ENCODE measurements around the gene SECTM1.

Gene SECTM1

DNA sequence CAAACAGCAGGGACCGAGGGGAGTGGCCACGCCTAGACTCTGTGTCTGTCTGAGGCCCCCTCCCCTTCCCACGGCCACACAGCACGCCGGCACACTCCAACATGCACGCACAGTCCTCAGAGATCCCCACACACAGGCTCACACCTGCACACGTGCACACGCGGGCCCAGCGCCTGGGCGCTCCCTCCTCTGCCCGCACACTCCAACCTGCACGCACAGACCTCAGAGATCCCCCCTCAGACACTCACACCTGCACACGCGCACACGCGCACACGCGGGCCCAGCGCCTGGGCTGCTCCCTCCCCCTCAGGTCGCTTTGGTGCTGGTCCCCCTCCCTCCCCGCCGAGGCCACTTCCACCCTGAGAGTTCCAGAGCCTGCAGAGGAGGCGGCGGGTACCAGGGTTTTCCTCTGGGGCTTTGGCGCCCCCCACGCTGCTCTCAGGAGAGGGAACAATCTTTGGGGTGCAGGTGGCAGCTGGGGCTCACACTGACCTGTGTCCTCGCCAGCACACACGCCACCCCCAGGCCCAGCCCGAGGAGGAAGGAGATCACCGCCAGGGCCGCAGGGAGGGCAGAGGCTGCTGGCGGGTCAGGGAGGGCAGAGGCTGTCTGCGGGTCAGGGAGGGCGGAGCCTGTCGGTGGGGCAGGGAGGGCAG, 17.7 kb downstream of the SECTM1 start:
- no peak for DNase-seq (ENCODE audit: low spot score)

DNA sequence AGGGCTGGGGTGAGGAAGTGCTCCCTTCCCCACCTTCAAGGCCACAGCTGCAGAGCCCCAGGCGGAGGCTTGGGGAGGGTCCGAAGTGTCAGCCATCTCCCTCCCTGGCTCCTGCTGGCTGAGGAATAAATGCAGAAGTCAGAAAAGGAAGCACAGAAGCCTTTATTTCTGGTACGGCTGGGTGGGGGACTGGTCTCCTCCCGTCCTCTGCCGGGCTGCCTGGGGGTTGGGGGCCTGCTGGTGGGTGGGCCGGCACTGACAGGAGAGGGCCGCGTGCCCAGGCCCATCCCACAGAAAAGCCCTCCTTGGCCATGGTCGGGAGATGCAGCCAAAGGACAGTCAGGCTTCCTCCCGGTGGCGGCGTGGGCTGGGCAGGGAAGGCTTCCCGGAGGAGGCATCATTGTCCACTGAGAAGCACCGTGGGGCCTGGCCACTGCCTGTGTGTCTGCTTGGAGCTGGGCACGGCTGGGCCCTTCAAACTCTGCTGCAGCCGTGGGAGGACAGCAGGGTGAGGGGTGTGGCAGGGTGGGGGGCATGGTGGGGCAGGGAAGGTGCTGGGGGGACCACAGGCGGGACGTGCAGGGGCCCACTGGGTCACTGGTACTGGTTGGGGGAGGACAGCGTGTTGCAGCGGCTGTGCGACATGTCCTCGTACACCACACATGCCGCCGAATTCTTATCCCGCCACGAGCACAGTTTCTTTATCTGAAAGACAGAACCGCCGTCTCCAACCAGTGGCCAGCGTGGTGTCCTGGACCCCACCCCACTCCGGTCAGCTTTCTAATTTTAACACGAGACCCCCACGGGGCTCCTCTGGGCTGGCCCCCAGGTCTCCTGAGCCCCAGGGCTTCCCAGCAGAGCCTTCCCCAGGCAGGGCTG, 18.6 kb downstream of the SECTM1 start:
- no peak for DNase-seq (ENCODE audit: low spot score)

DNA sequence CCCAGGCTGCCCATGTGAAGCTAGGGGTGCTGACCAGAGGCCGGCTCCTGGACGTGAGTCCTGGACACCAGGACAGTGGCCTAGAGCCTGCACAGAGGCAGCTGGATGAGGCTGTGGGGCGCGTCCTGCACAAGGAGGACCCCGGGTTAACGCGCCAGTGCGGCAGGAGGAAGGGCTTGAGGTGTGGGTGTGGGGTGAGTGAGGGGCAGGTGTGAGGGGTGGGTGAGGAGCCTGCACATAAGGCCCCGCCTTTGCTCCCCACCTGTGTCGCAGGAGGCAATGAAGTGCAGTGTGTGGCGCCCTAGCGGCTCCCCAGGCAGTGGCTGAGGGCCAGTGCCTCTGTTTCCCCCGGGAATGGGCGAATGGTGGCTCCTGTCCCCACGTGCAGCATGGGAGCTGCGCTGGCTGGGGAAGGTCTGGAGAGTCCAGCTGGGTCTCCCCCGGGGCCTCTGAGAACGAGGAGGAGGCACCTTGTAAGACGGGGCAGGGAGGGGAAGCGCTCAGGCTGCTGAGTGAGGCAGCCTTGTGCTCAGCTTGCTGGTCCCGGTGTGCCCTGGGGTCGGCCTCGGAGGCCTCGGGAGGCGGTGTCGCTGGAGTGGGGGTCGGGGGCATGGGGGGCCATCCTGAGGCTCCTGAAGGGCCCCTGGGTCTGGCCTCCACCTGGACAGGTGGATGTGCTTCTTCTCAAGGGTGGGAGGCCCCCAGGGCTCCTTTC, 19.4 kb downstream of the SECTM1 start:
- no peak for DNase-seq (ENCODE audit: low spot score)

DNA sequence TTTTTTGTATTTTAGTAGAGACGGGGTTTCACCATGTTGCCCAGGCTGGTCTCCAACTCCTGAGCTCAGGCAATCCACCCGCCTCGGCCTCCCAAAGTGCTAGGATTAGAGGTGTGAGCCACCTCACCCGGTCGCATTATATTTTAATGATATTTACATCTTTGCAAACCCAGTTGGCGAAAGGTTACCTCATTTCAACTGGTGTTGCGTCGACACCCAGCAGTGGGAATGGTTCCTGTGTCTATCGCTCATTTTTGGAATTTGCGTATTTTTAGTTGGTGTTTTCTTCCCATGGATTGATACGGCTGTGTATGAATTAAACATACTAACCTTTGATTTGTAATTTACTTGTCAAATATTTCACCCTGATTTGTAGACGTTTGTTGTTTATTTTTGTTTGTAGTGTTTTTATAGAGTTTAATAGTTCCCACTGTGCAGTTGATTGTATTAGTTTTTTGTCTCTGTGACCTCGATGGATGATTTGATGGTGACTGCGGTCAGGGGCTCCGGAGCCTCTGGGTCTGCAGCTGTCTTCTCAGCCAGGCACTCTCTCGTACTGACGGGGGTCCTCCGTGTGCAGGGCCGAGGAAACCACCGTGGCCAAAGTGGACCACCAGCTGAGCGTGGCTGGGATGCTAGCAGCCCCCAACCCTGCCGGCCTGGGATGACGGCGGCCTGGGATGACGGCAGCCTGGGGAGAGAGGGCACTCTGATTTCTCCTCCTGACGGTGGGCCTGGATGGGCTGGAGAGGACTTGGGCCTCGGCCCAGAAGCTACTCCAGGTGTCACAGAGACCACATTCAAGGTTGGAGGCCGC, 20.2 kb downstream of the SECTM1 start:
- DNase-seq (ENCODE audit: low spot score), result no peak

DNA sequence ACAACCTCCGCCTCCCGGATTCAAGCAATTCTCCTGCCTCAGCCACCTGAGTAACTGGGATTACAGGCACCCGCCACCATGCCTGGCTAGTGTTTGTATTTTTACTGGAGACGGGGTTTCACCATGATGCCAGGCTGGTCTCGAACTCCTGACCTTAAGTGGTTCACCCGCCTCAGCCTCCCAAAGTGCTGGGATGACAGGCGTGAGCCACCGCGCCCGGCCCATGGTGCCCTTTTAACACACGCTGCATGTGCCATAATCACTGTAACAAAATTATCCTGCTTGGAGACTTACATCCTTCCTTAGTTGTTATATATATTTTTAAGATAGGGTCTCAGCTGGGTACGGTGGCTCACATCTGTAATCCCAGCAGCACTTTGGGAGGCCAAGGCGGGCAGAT, 21.6 kb downstream of the SECTM1 start:
- DNase-seq (ENCODE audit: low spot score), result no peak

DNA sequence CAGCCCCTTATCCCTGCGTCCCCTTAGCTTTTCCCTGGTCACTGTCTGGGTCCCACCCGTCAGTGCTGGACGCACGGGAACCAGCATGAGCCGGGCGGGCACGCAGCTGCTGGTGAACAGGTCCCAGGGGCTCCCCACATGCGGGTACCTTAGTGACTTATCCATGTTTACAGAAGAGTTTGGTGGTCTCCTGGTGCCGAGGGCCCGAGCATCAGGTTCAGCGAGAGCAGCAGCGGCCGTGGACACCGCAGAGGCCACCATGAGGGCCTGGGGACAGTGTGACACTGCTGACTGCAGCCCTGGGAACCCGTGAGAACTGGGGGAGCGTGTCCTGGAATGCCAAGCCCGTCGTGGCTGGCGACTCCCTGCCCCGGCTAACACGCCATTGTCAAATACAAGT, 22.7 kb downstream of the SECTM1 start:
- DNase-seq (ENCODE audit: low spot score), result no peak

DNA sequence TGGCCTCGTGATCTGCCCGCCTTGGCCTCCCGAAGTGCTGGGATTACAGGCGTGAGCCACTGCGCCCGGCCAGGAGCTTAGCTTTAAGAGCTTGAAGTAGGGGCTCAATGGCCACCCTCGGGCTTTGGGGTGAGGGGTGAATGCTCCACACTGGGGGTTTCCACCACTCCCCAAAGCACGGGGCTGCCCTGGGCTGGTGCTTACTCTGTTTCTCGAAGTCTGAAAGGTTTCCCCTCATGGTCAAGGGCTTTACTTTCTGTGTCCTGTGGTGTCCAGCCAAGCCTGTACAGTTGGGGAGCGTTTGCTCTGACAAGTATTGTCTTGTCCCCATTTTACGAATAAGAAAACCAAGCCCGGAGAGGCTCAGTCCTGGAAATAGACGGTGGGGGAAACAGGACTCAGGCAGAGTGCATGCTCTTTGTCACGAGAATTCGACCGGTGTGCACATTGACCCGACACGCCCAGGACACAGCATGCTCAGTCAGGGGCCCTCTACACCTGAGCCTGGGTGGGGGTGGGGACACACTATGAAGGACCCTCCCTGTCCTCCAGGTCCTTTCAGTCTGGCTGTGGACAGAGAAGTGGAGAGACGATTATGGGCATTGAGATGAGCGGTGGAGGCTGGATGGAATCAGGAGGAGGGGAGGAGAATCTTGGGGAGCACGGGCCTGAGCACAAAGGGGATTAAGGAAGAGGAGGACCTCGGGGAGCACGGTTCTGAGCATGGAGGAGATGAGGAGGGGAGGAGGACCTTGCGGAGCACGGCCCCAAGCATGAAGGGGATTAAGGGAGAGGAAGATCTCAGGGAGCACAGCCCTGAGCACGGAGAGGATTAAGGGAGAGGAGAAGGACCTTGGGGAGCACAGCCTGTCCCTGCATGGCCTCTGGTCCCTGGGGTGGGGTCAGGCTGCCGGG, 23.7 kb downstream of the SECTM1 start:
- DNase-seq (ENCODE audit: low spot score), result no peak

DNA sequence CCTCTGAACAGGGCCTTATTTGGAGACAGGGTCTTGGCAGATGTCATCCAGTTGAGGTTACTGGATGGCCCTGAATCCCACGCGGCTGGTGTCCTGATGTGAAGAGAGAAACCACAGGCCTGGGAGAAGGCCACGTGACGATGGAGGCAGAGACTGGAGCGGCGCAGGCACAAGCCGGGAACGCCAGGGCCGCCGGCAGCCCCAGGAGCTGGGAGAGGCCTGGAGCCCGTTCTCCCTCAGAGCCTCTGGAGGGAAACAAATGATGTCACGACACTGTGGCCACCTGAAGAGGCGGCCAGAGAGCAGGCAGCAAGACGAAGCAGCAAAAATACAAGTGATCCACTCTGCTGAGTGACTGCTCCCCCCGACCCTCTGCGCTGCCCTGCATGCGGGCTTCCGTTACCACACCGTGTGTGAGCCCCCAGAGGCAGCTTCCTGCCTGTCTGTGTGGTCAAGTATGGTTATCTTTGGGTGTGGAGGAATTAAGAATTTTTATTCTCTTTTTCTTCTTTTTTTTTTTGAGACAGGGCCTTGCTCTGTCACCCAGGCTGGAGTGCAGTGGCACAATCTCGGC, 27.8 kb downstream of the SECTM1 start:
- DNase-seq (ENCODE audit: low spot score), result no peak

DNA sequence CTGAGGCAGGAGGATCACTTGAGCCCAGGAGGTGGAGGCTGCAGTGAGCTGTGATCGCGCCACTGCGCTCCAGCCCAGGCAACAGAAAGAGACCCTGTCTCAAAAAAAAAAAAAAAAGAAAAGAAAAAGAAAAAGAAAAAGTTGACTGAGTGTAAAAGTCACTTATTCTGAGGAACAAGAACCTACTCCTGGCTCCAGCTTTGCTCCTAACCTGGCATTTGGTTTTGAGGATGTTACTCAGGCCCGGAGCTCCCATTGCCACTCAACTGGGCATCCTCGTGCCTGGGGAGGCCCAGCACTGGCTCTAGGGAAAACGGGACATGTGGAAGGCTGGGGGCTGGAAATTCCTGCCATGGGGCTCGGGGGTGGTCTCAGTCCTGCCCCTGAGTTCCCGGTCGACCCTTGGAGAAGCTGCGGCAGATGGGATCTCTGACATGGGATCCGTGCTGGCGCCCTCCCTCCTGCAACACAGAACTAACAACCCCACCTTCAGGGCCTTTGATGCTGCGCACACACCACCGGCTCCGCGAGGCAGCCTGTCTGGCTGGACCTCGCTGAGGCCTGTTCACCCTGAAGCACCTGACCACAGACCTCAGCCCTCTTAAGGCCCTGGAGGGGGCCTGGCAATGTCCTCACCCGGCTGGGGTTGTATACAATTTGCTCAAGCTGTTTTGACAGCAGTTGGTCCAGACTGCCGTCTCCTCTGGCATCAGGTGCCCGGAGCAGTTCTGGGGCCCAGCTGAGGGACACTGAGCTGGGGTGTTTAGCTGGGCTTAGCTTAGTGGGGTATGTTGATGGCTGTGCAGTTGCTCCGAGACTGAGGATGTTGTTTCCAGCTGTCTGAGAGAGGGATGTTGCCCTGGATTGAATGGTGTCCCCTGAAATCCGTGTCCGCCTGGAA, 28.5 kb downstream of the SECTM1 start:
- no peak for DNase-seq (ENCODE audit: low spot score)

DNA sequence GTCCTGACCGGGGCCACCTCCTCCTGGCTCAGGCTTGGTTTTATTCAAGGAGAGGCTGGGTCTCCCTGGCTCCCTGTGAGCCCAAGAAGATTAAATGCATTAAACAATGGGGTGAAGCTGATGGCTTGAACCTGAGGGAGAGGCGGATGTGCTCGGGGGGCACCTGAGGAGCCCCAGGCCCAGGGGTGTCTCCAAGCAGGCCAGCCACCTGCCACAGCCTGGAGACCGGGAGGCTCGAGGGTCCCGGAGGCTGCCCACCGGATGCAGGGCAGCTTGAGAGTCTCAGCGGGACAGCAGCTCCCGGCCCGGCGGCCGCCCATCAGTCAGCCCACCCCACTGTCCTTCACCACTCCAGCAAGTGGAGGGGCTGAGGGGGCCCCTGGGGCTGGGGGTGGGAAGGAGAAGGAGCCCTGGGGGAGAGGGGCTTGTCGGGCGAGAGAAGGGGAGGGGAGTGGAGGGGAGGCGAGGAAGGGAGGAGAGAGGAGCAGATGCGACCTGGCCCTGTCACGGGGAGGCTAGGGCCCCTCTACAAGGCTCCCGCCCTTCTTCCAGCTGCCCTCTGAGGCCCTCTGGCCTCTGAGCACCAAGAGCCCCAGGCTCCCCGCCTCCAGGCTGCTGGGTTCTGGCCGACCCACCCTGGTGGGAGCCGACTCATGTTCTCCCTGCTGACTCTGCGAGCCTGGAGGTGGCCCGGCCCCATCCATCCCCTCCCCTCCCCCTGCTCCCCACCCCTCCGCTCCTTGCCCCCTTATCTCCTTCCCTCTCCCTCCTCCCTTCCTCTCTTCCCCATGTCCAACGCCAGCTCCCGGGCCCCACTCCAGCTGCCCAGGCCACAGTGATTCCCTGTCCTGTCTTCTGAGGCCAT, 29.4 kb downstream of the SECTM1 start:
- no peak for DNase-seq (ENCODE audit: low spot score)

DNA sequence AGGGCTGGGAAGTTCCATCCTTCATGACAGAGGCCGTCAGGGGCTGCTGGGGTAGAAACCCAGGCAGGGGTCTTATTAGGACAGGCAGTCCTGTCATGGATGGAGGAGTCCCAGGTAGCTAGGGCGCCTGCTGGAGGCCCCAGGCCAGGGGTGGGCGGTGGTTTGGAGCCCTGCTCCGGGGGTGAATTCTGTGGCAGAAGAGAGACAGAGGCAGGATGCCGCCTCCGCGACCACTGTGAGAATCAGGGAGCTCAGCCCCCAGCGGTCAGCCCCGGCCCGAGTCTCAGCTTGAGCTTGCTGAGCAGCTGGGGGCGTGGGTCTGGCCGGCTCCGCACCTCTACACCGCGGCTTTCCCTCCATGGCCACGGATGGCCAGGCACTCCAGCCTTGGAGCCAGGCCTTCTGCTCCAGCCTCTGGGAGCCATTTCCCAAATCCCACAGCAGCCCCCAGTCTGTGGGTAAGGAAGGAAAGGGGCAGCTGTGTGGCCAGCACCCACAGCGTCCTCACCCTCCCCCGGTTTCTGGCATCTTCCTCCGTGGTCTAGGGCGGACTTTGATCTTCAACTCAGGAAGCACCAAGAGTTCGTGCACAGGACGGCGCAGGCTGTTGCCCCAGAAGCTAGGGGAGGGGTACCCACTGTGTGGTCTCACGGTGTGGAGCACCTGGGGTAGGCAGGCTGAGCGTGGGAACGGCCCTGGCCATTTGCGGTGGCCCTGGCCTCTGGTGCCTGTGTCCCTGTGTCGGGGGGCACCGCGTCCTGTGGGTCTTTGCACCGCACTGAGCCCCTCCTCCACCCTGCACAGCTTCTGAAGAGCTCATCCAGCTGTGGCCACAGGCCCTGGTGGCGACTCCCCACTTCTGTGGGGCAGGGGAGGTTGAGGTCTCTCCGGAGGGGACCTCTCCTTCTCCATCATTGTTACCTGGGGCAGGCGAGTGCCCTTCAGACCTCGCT, 30.3 kb downstream of the SECTM1 start:
- no peak for DNase-seq (ENCODE audit: low spot score)

DNA sequence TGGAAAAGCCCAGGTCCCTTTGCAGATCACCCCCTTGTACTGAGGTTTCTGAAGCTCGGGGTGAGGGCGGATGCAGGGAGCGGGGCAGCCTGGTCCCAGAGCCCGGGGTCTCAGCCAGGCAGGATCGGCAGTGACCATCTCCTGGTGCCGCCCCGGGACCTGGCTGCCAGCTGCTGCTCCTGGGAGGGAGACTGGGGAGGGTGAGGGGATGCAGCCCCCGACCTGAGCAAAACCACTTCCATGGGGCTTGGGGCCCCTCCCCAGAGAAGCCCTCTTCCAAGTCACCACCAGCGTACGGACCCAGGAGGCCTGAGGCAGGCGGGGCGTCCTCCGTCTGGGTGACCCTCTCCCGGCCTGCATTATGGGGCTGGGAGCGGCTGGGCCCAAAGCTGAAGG, 31.0 kb downstream of the SECTM1 start:
- DNase-seq (ENCODE audit: low spot score), result no peak

DNA sequence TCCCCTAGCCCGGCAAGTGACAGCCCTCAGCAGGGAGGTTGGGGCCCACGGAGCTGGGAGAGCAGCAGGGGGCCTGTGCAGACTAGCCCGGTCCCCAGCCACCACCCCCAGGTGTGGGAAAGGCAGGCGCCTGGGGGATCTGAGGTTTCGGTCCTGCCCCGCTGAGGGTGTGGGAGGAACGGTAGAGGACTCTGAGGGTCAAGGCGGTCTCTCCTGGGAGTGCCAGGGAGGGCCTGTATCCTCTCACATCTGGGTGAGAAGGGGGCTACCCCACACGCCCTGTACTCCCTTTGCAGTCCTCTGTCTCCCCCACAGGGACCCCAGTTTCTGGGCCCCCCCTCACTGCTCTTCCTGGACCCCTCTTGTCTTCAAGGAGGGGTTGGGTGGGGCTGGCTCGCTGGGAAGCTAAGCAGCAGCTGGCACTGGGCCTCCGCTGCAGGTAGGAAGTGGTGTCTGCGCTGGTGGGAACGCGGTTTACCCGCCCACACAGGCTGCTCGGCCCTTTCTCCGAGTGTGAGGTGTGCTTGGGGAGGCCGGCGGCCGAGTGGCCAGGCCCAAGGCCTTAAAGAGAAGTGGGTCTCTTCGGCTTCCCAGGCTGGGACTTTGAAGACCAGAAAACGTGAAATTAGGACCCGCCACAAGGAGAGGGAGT, 31.5 kb downstream of the SECTM1 start:
- no peak for DNase-seq (ENCODE audit: low spot score)

DNA sequence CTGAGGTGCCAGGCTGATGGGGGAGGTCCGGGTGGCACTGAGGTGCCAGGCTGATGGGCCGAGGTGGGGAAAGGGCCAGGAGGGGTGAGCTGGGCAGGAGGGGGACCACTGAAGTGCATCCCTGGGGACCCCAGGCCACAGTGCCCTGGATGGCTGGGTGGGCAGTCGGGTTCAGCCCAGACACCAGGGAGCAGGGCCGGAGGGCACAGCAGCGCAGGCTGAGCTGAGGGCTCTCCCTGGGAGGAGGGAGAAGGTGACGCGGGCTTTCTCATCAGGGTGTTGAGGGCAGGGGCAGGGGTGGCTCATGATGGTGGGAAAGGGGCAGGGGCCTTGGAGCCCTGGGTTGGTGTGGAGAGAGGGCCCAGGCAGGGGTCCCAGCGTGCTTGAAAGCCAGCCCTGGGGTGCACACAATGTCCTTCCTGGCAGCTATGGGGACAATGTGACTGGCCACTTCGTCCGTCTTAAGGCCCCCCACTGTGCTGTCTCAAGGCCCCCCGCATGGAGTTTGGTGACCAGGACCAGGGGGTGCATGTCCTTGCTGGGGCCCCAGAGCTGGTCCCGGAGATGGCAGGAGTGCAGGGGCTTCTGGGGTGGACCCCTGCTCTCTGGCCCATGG, 32.2 kb downstream of the SECTM1 start:
- DNase-seq (ENCODE audit: low spot score), result no peak

DNA sequence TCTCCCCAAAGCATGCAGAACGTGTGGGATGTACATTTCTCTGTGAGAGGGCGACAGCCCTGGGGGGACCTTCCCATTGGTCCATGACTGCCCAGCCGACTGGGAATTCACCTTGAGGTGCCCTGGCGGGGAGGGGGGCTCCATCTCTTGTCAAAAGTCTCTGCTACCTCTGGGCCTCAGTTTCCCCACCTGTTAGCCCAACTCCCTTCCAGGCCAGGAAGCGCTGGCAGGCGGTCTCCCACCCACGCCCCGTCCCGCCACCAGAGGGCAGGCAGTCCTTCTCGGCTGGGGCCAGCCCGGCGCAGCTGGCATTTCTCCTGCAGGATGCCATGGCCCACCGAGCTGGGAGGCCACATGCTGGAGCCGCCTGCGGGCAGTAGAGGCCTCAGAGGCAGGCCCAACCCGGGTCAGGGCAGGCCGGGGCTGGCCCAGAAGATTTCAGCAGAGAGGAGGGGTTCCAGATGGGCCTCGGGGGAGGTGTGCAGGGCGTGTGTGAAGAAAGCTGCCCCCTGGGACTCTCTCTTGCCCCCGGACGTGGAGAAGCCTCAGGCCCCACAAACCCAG, 32.8 kb downstream of the SECTM1 start:
- DNase-seq (ENCODE audit: low spot score), result no peak

DNA sequence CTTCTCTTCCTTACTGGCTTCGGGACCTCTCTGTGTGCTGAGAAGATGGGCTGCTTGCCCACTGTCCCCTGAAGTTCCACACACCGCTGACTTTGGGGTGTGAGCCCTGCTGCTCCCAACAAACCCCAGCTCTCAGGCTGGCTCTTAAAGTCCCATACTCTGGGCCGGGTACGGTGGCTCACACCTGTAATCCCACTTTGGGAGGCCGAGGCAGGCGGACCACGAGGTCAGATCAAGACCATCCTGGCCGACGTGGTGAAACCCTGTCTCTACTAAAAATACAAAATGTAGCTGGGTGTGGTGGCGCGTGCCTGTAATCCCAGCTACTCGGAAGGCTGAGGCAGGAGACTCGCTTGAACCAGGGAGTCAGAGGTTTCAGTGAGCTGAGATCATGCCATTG, 33.3 kb downstream of the SECTM1 start:
- DNase-seq (ENCODE audit: low spot score), result no peak
